Measurements from ENCODE around the gene FBN1. TPM values are rescaled to one million over a fixed set of nuclear protein-coding genes. Genes with fewer than 3 reads are reported as not detected.
A peak's percentile ranks its signal among the peaks of the same experiment; 100 is the strongest.

The FBN1 gene
- total RNA-seq, 1 donor from 2014 or later: 78.8 TPM

DNA sequence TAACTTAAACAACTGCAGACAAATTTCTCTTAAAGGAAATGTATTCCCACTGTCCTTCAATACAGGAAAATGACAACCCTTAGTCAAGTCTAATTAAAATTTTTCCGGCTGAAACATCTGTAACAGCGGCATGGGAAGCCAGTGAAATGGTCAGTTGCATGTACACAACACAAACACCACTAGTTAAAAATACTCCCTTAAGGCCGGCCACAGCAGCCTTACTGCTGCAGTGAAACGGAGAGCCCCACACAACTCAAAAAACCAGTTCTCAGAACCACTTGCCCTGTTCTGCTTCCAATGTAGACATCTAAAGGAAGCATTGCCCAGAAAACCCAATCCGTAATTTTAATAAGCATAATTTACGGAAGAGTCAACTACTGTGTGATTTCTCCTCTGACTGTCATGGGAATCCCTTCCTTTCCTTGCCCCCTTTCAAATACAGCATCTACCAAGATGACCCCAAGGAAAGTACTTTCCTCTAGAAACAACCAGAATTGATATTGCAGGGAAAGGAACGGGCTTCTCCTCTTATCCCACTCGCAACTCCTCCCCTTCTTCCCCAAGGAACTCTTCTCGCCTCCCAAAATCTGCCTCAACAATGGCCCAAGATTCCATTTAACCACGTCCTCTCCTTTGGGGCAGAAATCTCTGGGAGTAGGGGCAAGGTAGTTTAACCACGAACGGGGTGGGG is 1.6 kb downstream of the FBN1 start:
- Mint-ChIP-seq H3K9me3 (no peaks in the 10 kb centered on the region), H3K4me3 (peak overlapping the region; percentile 91), H3K36me3 (peaks cover 4% of the 10 kb centered on the region), H3K4me1 (peaks cover 38% of the 10 kb centered on the region), H3K27ac (no peak overlapping the region), H3K27me3 (ENCODE audit: insufficient read depth, low read depth) (peaks cover 4% of the 10 kb centered on the region)
- Histone ChIP-seq H3K27ac (no peak overlapping the region), H3K79me2 (ENCODE audit: low read depth) (peaks cover 26% of the 10 kb centered on the region), H3K4me2 (peak overlapping the region; percentile 97), H3K27me3 (peaks cover 19% of the 10 kb centered on the region), H3F3A (ENCODE audit: low read depth) (peaks cover 42% of the 10 kb centered on the region), H3K4me1 (peaks cover 33% of the 10 kb centered on the region), H2AFZ (replicated peaks) (peak overlapping the region; percentile 76), H3K36me3 (no peaks in the 10 kb centered on the region), H4K20me1 (ENCODE audit: low read depth) (peaks cover 8% of the 10 kb centered on the region), H3K9me3 (ENCODE audit: low read depth) (no peaks in the 10 kb centered on the region), H3K9ac (peak overlapping the region; percentile 51), H3K4me3 (peak overlapping the region; percentile 63)
- peak; percentile 30 for DNase-seq (ENCODE audit: low spot score)
- TF ChIP-seq EZH2phosphoT487 (IDR thresholded peaks at IDR 0.05) (no peak), EZH2 (IDR thresholded peaks at IDR 0.05) (no peak), CTCF (IDR thresholded peaks at IDR 0.05) (no peak)

GRCh38 chr15:48643206-48643605 is 2.3 kb downstream of the FBN1 start:
- Mint-ChIP-seq H3K36me3 (peaks cover 4% of the 10 kb centered on the region), H3K4me1 (peaks cover 35% of the 10 kb centered on the region), H3K27me3 (ENCODE audit: insufficient read depth, low read depth) (peaks cover 4% of the 10 kb centered on the region), H3K4me3 (peak overlapping the region; percentile 91), H3K9me3 (no peaks in the 10 kb centered on the region), H3K27ac (no peak overlapping the region)
- no peak overlapping the region for H2AFZ ChIP-seq (replicated peaks)
- H3K27ac ChIP-seq: no peak overlapping the region
- peaks cover 19% of the 10 kb centered on the region for H3K27me3 ChIP-seq
- no peak for DNase-seq (ENCODE audit: low spot score)
- no peak for TF ChIP-seq EZH2phosphoT487 (IDR thresholded peaks at IDR 0.05)
- TF ChIP-seq EZH2 (IDR thresholded peaks at IDR 0.05): no peak
- TF ChIP-seq CTCF (IDR thresholded peaks at IDR 0.05): no peak
- H4K20me1 ChIP-seq (ENCODE audit: low read depth): peaks cover 8% of the 10 kb centered on the region
- H3K9ac ChIP-seq: no peak overlapping the region
- H3K36me3 ChIP-seq: no peaks in the 10 kb centered on the region
- peaks cover 29% of the 10 kb centered on the region for H3K4me1 ChIP-seq
- H3F3A ChIP-seq (ENCODE audit: low read depth): peaks cover 41% of the 10 kb centered on the region
- H3K4me3 ChIP-seq: peak overlapping the region; percentile 63
- no peaks in the 10 kb centered on the region for H3K9me3 ChIP-seq (ENCODE audit: low read depth)
- H3K79me2 ChIP-seq (ENCODE audit: low read depth): peaks cover 26% of the 10 kb centered on the region
- peak overlapping the region; percentile 97 for H3K4me2 ChIP-seq

DNA sequence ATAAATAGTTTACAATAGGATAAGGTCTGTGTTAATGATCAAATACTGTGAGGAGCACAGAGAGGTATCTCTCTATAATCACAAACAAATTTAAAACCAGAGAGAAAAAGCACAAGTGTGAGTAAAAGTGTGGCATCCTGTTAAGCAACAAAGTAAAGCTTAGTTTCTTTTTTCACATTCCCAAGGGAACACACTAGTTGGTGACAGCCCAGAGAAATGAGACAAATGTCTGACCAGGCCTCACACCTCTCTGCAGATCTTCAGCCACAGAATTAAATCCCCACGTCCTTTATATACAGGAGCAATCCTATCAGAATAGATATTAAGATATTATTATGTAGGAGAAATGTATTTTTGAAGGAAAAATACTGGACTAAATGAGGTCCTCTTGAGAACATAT is 2.7 kb downstream of the FBN1 start:
- no peak overlapping the region for H3K4me3 Mint-ChIP-seq
- no peak for DNase-seq (ENCODE audit: low spot score)
- peaks cover 31% of the 10 kb centered on the region for H3K4me1 Mint-ChIP-seq
- Histone ChIP-seq H3K9me3 (ENCODE audit: low read depth) (no peaks in the 10 kb centered on the region), H3K36me3 (no peaks in the 10 kb centered on the region), H3K4me1 (peaks cover 25% of the 10 kb centered on the region), H3K4me3 (peak overlapping the region; percentile 10), H3K9ac (no peak overlapping the region), H3K27ac (no peak overlapping the region), H3F3A (ENCODE audit: low read depth) (peaks cover 37% of the 10 kb centered on the region), H3K4me2 (peak overlapping the region; percentile 97), H3K79me2 (ENCODE audit: low read depth) (peaks cover 26% of the 10 kb centered on the region), H4K20me1 (ENCODE audit: low read depth) (peaks cover 8% of the 10 kb centered on the region), H3K27me3 (peaks cover 19% of the 10 kb centered on the region), H2AFZ (replicated peaks) (no peak overlapping the region)
- H3K9me3 Mint-ChIP-seq: no peaks in the 10 kb centered on the region
- TF ChIP-seq EZH2 (IDR thresholded peaks at IDR 0.05): no peak
- no peak for TF ChIP-seq EZH2phosphoT487 (IDR thresholded peaks at IDR 0.05)
- no peak for TF ChIP-seq CTCF (IDR thresholded peaks at IDR 0.05)
- H3K36me3 Mint-ChIP-seq: peaks cover 4% of the 10 kb centered on the region
- H3K27ac Mint-ChIP-seq: no peak overlapping the region
- H3K27me3 Mint-ChIP-seq (ENCODE audit: insufficient read depth, low read depth): peaks cover 2% of the 10 kb centered on the region

Measured in neural progenitor cell (in vitro differentiated cells).